H1 (cell line): ENCODE results near the gene TIGD1. TPM values are rescaled to one million over a fixed set of nuclear protein-coding genes. Genes with fewer than 3 reads are reported as not detected.

Source experiments
- CTCF ChIA-PET: fragments of 300-600 bp; sonication (Branson Sonifier 250); formaldehyde crosslinking; loops from one replicate; lab custom pipeline; 2021; ENCODE audit not compliant: partially characterized antibody; lab: Charles Lee
- POLR2A ChIA-PET: fragments of 300-600 bp; sonication (Branson Sonifier 250); formaldehyde crosslinking; loops from one replicate; lab custom pipeline; 2021; ENCODE audit warnings: inconsistent platforms; ENCODE audit not compliant: partially characterized antibody; lab: Charles Lee
- DNase-seq, 2 experiments: peaks; one replicate each; pipeline versions ENCODE4 v3.0.0 to v3.0.0-alpha.2; 2010 to 2022; ENCODE audit warnings: low spot score in 2 of 2, low read depth in 1 of 2, mixed read lengths in 1 of 2
- FAIRE-seq: peaks from 2 replicates; lab custom pipeline; 2011; peaks lifted over from hg19 to GRCh38; lab: Jason Lieb, UNC
- H2AFZ ChIP-seq: 2 replicates; pipeline ENCODE4 v1.8.1; 2012; ENCODE audit warnings: low read length, inconsistent platforms
- H2AK5ac ChIP-seq: 2 replicates; pipeline ENCODE4 v1.6.1; 2013; ENCODE audit warnings: low read depth, low read length
- H2BK120ac ChIP-seq: replicated peaks from 2 replicates; pipeline ENCODE3; 2013; ENCODE audit warnings: low read depth, low read length, inconsistent platforms
- H2BK12ac ChIP-seq: 2 replicates; pipeline ENCODE4 v1.6.1; 2013; ENCODE audit warnings: low read depth, low read length
- H2BK15ac ChIP-seq: 2 replicates; pipeline ENCODE4 v1.6.1; 2013; ENCODE audit warnings: low read length
- H2BK20ac ChIP-seq: 2 replicates; pipeline ENCODE4 v1.6.1; 2013; ENCODE audit warnings: low read length
- H2BK5ac ChIP-seq: 2 replicates; pipeline ENCODE4 v1.6.1; 2013; ENCODE audit warnings: low read depth, low read length
- H3K14ac ChIP-seq: 2 replicates; pipeline ENCODE4 v1.6.1; 2013; ENCODE audit warnings: inconsistent platforms; ENCODE audit not compliant: insufficient read length
- H3K18ac ChIP-seq: 2 replicates; pipeline ENCODE4 v1.6.1; 2013; ENCODE audit warnings: low read length; ENCODE audit errors: extremely low read depth
- H3K23ac ChIP-seq: 2 replicates; pipeline ENCODE4 v1.6.1; 2013; ENCODE audit warnings: inconsistent platforms; ENCODE audit not compliant: insufficient read length
- H3K23me2 ChIP-seq: 2 replicates; pipeline ENCODE4 v1.6.1; 2013; ENCODE audit warnings: low read depth, low read length
- H3K27ac ChIP-seq: 2 replicates; pipeline ENCODE4 v1.6.1; 2011; ENCODE audit warnings: low read depth, low read length, inconsistent platforms
- H3K27me3 ChIP-seq, 4 experiments: replicated peaks in 1 of 4; 1 replicate in 1 of 4; 2 replicates in 3 of 4; pipeline versions ENCODE4 v1.6.1 to v1.8.1; 2011 to 2013; ENCODE audit warnings: low read length in 3 of 4, mild to moderate bottlenecking in 3 of 4, inconsistent platforms in 2 of 4, mixed read lengths in 2 of 4, moderate library complexity in 1 of 4; ENCODE audit not compliant: control insufficient read depth in 3 of 4, insufficient read depth in 3 of 4; ENCODE audit errors: extremely low read depth in 1 of 4
- H3K36me3 ChIP-seq, 4 experiments: 2 replicates each; pipeline versions ENCODE4 v1.6.1 to v1.8.1; 2011 to 2013; ENCODE audit warnings: mild to moderate bottlenecking in 4 of 4, low read length in 3 of 4, moderate library complexity in 2 of 4, control low read depth in 1 of 4, inconsistent platforms in 1 of 4; ENCODE audit not compliant: insufficient read depth in 4 of 4, control insufficient read depth in 2 of 4
- H3K4ac ChIP-seq: replicated peaks from 2 replicates; pipeline ENCODE3; 2013; ENCODE audit warnings: low read length, low read depth, mixed read lengths, inconsistent platforms; ENCODE audit not compliant: insufficient read length
- H3K4me1 ChIP-seq, 4 experiments: replicated peaks in 1 of 4; 1 replicate in 1 of 4; 2 replicates in 3 of 4; pipeline versions ENCODE4 v1.6.1 to v1.8.1; 2011 to 2013; ENCODE audit warnings: low read length in 3 of 4, inconsistent platforms in 2 of 4, mixed read lengths in 1 of 4; ENCODE audit not compliant: insufficient read depth in 4 of 4, control insufficient read depth in 3 of 4
- H3K4me2 ChIP-seq, 2 experiments: 2 replicates each; pipeline versions ENCODE4 v1.6.1 to v1.8.1; 2011 to 2013; ENCODE audit warnings: low read depth in 2 of 2, low read length in 2 of 2, control low read depth in 1 of 2, inconsistent platforms in 1 of 2, mild to moderate bottlenecking in 1 of 2; ENCODE audit not compliant: insufficient read depth in 1 of 2
- H3K4me3 ChIP-seq, 4 experiments: fragments of 200-600, 300-600 bp in 1 of 4; sonication (generic), shearing (Covaris generic), sonication (Bioruptor Twin) in 1 of 4; 2 replicates each; pipeline versions ENCODE4 v1.5.1 to v1.8.1; 2011 to 2016; ENCODE audit warnings: low read length in 4 of 4, low read depth in 3 of 4, control low read depth in 2 of 4, inconsistent platforms in 2 of 4, mild to moderate bottlenecking in 2 of 4, mixed read lengths in 1 of 4, moderate library complexity in 1 of 4; ENCODE audit not compliant: insufficient read depth in 2 of 4; ENCODE audit errors: extremely low read depth in 1 of 4
- H3K56ac ChIP-seq: replicated peaks from 2 replicates; pipeline ENCODE3; 2013; ENCODE audit warnings: low read depth, mild to moderate bottlenecking, mixed read lengths, low read length, inconsistent platforms; ENCODE audit not compliant: insufficient read length
- H3K79me1 ChIP-seq: 2 replicates; pipeline ENCODE4 v1.6.1; 2013; ENCODE audit warnings: low read depth, low read length, control low read depth
- H3K79me2 ChIP-seq, 2 experiments: 2 replicates each; pipeline versions ENCODE4 v1.6.1 to v1.8.1; 2012 to 2013; ENCODE audit warnings: low read length in 2 of 2, mild to moderate bottlenecking in 2 of 2, inconsistent platforms in 1 of 2; ENCODE audit not compliant: insufficient read depth in 2 of 2, control insufficient read depth in 1 of 2
- H3K9ac ChIP-seq, 4 experiments: replicated peaks in 1 of 4; 1 replicate in 1 of 4; 2 replicates in 3 of 4; pipeline versions ENCODE4 v1.6.1 to v1.8.1; 2011 to 2013; ENCODE audit warnings: low read depth in 3 of 4, low read length in 3 of 4, control low read depth in 2 of 4, mild to moderate bottlenecking in 2 of 4, moderate library complexity in 2 of 4, inconsistent platforms in 1 of 4; ENCODE audit errors: extremely low read depth in 1 of 4
- H3K9me3 ChIP-seq, 2 experiments: 2 replicates each; pipeline versions ENCODE4 v1.6.1 to v1.8.1; 2012 to 2013; ENCODE audit warnings: mild to moderate bottlenecking in 2 of 2, moderate library complexity in 2 of 2, control low read depth in 1 of 2, inconsistent platforms in 1 of 2, low read depth in 1 of 2, low read length in 1 of 2, mixed read lengths in 1 of 2; ENCODE audit not compliant: insufficient read depth in 2 of 2
- H4K20me1 ChIP-seq, 2 experiments: replicated peaks in 1 of 2; 2 replicates each; pipeline versions ENCODE3 to v1.8.1; 2011 to 2013; ENCODE audit warnings: inconsistent platforms in 2 of 2, low read length in 2 of 2, mild to moderate bottlenecking in 1 of 2; ENCODE audit not compliant: insufficient read depth in 2 of 2, control insufficient read depth in 1 of 2
- H4K5ac ChIP-seq: 2 replicates; pipeline ENCODE4 v1.6.1; 2013; ENCODE audit warnings: low read length, low read depth, mixed read lengths, inconsistent platforms; ENCODE audit not compliant: insufficient read length
- H4K8ac ChIP-seq: 2 replicates; pipeline ENCODE4 v1.8.0; 2013; ENCODE audit warnings: mild to moderate bottlenecking, moderate library complexity, low read length, inconsistent platforms; ENCODE audit not compliant: insufficient read depth; ENCODE audit errors: extremely low read depth
- H4K91ac ChIP-seq: replicated peaks from 2 replicates; pipeline ENCODE3; 2013; ENCODE audit warnings: low read length, mixed read lengths, inconsistent platforms; ENCODE audit not compliant: insufficient read length
- GTF2F1 ChIP-seq: IDR thresholded peaks from 2 replicates; pipeline ENCODE4 v1.6.1; 2012; ENCODE audit warnings: low read depth, low read length, improper control_type of control experiment, borderline replicate concordance
- POLR2A ChIP-seq, 2 experiments: IDR thresholded peaks; 1 replicate in 1 of 2; 2 replicates in 1 of 2; pipeline ENCODE4 v1.6.1; 2011; ENCODE audit warnings: low read depth in 2 of 2, low read length in 2 of 2, mild to moderate bottlenecking in 2 of 2; ENCODE audit errors: control extremely low read depth in 1 of 2
- SAP30 ChIP-seq: fragments of 300-600 bp; sonication (generic); IDR thresholded peaks from 2 replicates; pipeline ENCODE4 v1.7.1; 2012; ENCODE audit warnings: low read length, moderate library complexity, mild to moderate bottlenecking, inconsistent platforms; ENCODE audit not compliant: insufficient read depth, insufficient replicate concordance
- SIRT6 ChIP-seq: IDR thresholded peaks from one replicate; pipeline ENCODE4 v1.7.1; 2012; ENCODE audit warnings: low read length, inconsistent platforms
- WGBS, 2 experiments: shearing (Covaris generic) in 1 of 2; methylation state at CpG; one replicate each; pipeline versions ENCODE4 v1.1.6 to v1.1.7; 2013 to 2015; ENCODE audit warnings: low lambda C conversion rate in 2 of 2, mixed read lengths in 2 of 2, inconsistent platforms in 1 of 2, low coverage in 1 of 2, missing lambda C conversion rate in 1 of 2; ENCODE audit not compliant: insufficient replicate concordance in 2 of 2, insufficient coverage in 1 of 2, insufficient read length in 1 of 2; ENCODE audit errors: extremely low coverage in 1 of 2, missing lambda C conversion rate in 1 of 2; 5-methylcytosine and 5-hydroxymethylcytosine counted together
- polyA plus RNA-seq, 7 experiments: library from polyadenylated mRNA; depleted of rRNA in 3 of 7; stranded (reverse) in 5 of 7; unstranded in 2 of 7; fragments of >200 nt in 5 of 7; fragments of 200-250 nt in 2 of 7; gene quantifications; 1 replicate in 5 of 7; 2 replicates in 1 of 7; 4 replicates in 1 of 7; pipeline versions ENCODE4 v1.2.1 to v1.2.3, GENCODE V29; 2011 to 2013; ENCODE audit warnings: missing spikeins in 2 of 7, mixed read lengths in 2 of 7
- total RNA-seq: library from RNA; stranded (reverse); fragmentation: NEBNext Ultra II Directional; extraction: Animal tissue kit (Norgen Biotek cat#: 25700); gene quantifications from 2 replicates; pipeline ENCODE4 v1.2.1, GENCODE V29; 2021

TIGD1 gene
- total and polyA plus RNA-seq, 2 of the 8 experiments (the other 6 are each of a cell fraction or from before 2014, with no cell fraction given), result 4.7 to 8.3 TPM

GRCh38 chr2:232525199-232525598 lies 25.2 kb downstream of the TIGD1 start:
- Histone ChIP-seq H3K23ac (no peak overlapping the region), H3K79me1 (no peaks in the 10 kb centered on the region), H3K9me3 (no peaks in the 10 kb centered on the region), H2BK20ac (no peak overlapping the region), H4K20me1 (peaks cover 3 to 4% of the 10 kb centered on the region in 2 experiments), H2AFZ (no peak overlapping the region), H2BK15ac (no peak overlapping the region), H3K4me3 (no peak overlapping the region), H2BK12ac (no peak overlapping the region), H3K14ac (no peak overlapping the region), H2BK5ac (no peak overlapping the region), H3K27me3 (peaks cover 19 to 48% (median 37%) of the 10 kb centered on the region in 4 experiments), H3K36me3 (no peaks in the 10 kb centered on the region), H3K79me2 (no peaks in the 10 kb centered on the region), H4K5ac (no peak overlapping the region), H3K56ac (no peak overlapping the region), H3K4me1 (peaks cover 0 to 22% (median 9%) of the 10 kb centered on the region in 4 experiments; a peak in 6 of 7 replicates), H4K8ac (no peak overlapping the region; the same call in 1 of the 2 replicates), H4K91ac (no peak overlapping the region), H3K4ac (no peak overlapping the region), H2AK5ac (no peak overlapping the region), H3K27ac (no peak overlapping the region), H3K9ac (no peak overlapping the region), H3K23me2 (peaks cover 10% of the 10 kb centered on the region; the same call in 1 of the 2 replicates), H3K4me2 (no peak overlapping the region), H3K18ac (no peak overlapping the region), H2BK120ac (no peak overlapping the region)
- no peak for TF ChIP-seq POLR2A (IDR thresholded peaks at IDR 0.05; ENCODE audit: control extremely low read depth in 1 of 2, low read depth in 2 of 2, low read length in 2 of 2)
- TF ChIP-seq SAP30, result no peak
- no peak for TF ChIP-seq SIRT6
- TF ChIP-seq GTF2F1, result no peak
- ChIA-PET POLR2A (interaction anchor here (1.9 kb wide), 1 partner anchor 10 kb away, joined by 5 read pairs; no protein-coding TSS in a partner anchor), CTCF (interaction anchor here (1.3 to 10.6 kb wide), 3 partner anchors 12 to 78 kb away, joined by 3 to 176 read pairs (median 21); no protein-coding TSS in a partner anchor)
- 78% methylated on average over 7 of the region's 14 CpGs; no CpG with 5 or more reads in 1 of the 2 experiments for WGBS, 2 experiments
- FAIRE-seq, result no peak
- no peak for DNase-seq
